NB4 (cell line): ENCODE data around the gene SP7.

ENCODE experiments used
- CTCF ChIP-seq: IDR thresholded peaks from one replicate; pipeline ENCODE4 v1.5.1; 2012; ENCODE audit warnings: low read depth, low read length
- MAX ChIP-seq: IDR thresholded peaks from 2 replicates; pipeline ENCODE4 v1.6.1; 2011; ENCODE audit warnings: low read depth, low read length
- POLR2A ChIP-seq: IDR thresholded peaks from 2 replicates; pipeline ENCODE4 v1.6.1; 2011; ENCODE audit warnings: mild to moderate bottlenecking; ENCODE audit not compliant: insufficient read length; ENCODE audit errors: extremely low read depth

GRCh38 chr12:53328043-53328435 is 8.1 kb downstream of the SP7 start:
- TF ChIP-seq CTCF (no peak), MAX (no peak), POLR2A (no peak)
